IPS DF 6.9 (cell line): ENCODE measurements around the gene NFKBIE.
"Not testable (repeated sequence)": the region's sequence is repeated elsewhere in the genome, so short reads cannot be mapped to it uniquely, and the experiment has no call there.

Experiments
- DNase-seq: peaks from one replicate; pipeline ENCODE4 v3.0.0-alpha.2; 2013; ENCODE audit warnings: low read depth, low spot score
- H3K27ac ChIP-seq: one replicate; pipeline ENCODE4 v1.5.1; 2013; ENCODE audit warnings: low read length, control low read depth
- H3K27me3 ChIP-seq: 2 replicates; pipeline ENCODE4 v1.6.1; 2013; ENCODE audit warnings: mild to moderate bottlenecking, low read length; ENCODE audit not compliant: control insufficient read depth, insufficient read depth
- H3K36me3 ChIP-seq: 2 replicates; pipeline ENCODE4 v1.6.1; 2013; ENCODE audit warnings: low read length; ENCODE audit not compliant: control insufficient read depth, insufficient read depth
- H3K4me1 ChIP-seq: 2 replicates; pipeline ENCODE4 v1.6.1; 2013; ENCODE audit warnings: low read length; ENCODE audit not compliant: control insufficient read depth, insufficient read depth
- H3K4me3 ChIP-seq: 2 replicates; pipeline ENCODE4 v1.5.1; 2013; ENCODE audit warnings: mild to moderate bottlenecking, low read length
- H3K9me3 ChIP-seq: 2 replicates; pipeline ENCODE4 v1.6.1; 2013; ENCODE audit warnings: low read length, inconsistent platforms; ENCODE audit not compliant: control insufficient read depth, insufficient read depth
- WGBS: extraction: QIAGEN DNeasy Blood & Tissue Kit; methylation state at CpG from one replicate; pipeline ENCODE4 v1.1.7; 2013; ENCODE audit warnings: mixed read lengths, missing lambda C conversion rate; ENCODE audit not compliant: insufficient read length, insufficient coverage; 5-methylcytosine and 5-hydroxymethylcytosine counted together

NFKBIE gene

DNA sequence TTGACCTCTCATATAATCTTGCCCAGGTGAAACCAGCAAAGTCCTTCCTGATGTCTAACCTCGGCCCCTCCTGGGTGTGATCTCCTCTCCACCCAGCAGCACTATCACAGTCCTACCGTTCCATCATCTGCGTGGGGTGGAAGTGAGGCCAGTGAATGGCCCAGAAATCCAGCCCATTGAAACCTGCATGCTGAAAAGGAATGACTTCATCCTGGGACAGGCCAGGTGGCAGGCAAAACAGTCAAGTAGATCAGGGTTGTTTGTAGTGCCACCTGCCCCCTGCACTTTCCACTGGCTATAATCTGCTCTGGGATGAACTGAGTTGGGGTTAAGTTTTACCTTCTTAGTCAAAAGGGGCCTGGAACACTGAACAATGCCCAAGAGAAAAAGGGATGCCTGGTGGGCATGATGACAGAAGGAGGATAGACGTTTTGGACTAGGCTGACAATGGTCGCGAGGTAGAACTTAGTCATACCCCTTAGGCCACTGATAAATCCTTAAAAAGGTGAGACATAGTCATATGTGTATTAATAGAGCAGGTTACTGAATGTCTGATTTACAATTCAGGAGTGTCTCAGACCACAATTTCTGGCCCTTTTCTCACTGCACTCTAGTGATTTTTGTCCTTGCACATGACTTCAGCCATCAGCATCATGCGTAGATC lies 26.5 kb downstream of the NFKBIE start:
- Histone ChIP-seq H3K27me3 (no peaks in the 10 kb centered on the region), H3K36me3 (no peaks in the 10 kb centered on the region), H3K27ac (no peak overlapping the region), H3K4me3 (no peak overlapping the region), H3K4me1 (peaks cover 9% of the 10 kb centered on the region), H3K9me3 (no peaks in the 10 kb centered on the region)
- no peak for DNase-seq
- WGBS: no CpG with 5 or more reads among the region's 7 CpGs

DNA sequence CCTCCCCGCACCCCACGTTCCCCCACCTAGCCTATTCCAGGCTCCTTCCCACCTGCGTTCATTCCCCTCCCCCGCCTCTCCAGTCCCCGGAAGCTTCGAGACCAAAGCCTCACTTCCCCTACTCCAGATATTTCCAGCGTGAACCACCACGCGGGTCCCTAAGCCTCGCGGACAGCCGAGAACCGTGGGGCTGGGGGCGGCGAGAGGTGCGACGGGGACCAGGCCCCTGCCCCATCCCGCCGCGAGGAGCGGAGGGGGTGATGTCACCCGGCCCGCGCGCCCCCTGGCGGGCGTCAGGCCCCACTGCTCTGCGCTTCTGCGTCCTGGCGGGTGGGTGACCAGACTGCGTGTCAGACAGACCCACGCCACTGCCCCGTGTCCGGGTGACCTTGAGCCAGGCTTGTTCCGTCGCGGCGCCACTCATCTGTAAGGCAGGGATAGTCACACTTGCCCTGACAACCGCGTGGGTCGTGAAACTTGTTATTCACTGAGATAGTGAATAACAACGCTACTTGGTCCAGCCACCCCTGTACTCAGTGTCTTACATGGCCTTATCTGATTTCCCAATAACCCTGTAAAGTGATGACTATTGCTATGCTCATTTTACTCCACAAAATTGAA lies 27.4 kb downstream of the NFKBIE start:
- no peak overlapping the region for H3K27ac ChIP-seq
- H3K4me1 ChIP-seq: peaks cover 9% of the 10 kb centered on the region

DNA sequence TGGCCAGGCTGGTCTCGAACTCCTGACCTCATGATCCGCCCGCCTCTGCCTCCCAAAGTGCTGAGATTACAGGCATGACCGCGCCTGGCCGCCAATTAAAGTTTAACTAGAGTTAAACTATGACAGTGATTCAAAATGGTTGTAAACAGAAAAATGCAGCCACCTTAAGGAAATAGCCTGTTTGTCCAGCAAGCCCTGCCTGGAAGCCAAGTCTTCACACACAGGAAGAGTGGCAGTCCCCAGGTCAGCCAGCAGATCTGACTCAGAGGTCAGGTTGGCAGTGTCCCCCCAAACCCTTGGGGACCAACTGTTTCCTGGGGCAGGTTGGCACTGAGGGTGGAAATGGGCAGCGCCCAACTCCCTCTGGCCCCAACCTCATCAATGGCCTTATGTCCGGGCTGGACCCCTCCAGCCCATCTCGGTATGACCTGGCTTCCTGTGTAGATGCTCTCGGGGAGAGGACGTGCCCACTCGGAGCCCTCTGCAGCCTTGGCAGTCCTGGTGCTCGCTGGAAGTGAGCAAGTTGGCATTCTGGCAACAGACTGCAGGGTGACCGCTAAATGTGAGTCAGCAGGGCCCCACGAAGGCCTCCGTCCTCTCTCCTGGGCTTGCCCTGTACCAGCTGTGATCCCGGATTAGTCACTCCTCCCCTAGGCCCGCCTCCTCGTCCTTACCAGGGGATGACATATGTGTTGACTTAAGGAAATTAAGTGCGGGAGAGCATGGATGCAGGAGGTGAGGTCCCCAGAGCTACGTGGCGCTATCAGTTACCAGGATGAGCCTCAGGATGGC lies 28.1 kb downstream of the NFKBIE start:
- no CpG with 5 or more reads among the region's 22 CpGs for WGBS
- H3K27me3 ChIP-seq: no peaks in the 10 kb centered on the region
- no peak overlapping the region for H3K27ac ChIP-seq
- DNase-seq: no peak
- peak overlapping the region; percentile 43; the same call in 1 of the 2 replicates for H3K4me3 ChIP-seq
- no peaks in the 10 kb centered on the region for H3K9me3 ChIP-seq
- H3K4me1 ChIP-seq: peaks cover 9% of the 10 kb centered on the region
- H3K36me3 ChIP-seq: peaks cover 12% of the 10 kb centered on the region

More for the DNA sequence above, 27.4 kb downstream of the NFKBIE start:
- WGBS: no CpG with 5 or more reads among the region's 42 CpGs
- peaks cover 7% of the 10 kb centered on the region for H3K36me3 ChIP-seq
- DNase-seq: no peak
- no peaks in the 10 kb centered on the region for H3K27me3 ChIP-seq
- peak overlapping the region; percentile 43; the same call in 1 of the 2 replicates for H3K4me3 ChIP-seq
- no peaks in the 10 kb centered on the region for H3K9me3 ChIP-seq

DNA sequence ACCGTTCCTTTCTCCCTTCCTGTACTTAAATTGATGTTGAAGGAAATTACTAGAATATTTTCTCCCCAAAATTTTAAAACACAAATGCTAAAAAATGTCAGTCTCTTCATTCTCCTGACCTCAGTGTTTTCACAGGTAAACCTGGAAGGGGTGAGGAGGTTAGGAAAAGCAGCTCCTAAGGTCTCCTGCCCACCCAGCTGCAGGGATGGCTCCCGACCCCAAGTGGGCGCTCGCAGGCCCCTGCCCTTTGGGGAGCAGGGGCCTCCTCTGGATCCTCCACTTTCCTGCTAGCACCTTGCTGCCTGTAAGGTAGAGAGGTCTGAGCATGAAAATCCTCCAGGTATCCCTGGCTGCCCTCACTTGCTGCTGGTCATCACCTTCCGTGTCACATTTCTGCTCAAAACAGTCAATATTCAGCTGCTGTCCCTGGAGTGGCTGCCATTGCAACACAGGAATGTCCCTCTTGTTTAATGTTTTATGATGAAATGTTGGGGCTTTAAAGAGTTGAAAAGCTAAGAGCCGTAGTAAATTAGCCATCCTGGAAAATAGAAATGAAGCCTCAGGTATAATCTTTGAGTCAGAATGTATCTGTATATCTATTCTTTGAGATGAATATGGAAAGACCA lies 29.3 kb downstream of the NFKBIE start:
- H3K4me3 ChIP-seq: no peak overlapping the region
- H3K4me1 ChIP-seq: peaks cover 9% of the 10 kb centered on the region
- no peaks in the 10 kb centered on the region for H3K9me3 ChIP-seq
- no peaks in the 10 kb centered on the region for H3K27me3 ChIP-seq
- no peak overlapping the region for H3K27ac ChIP-seq
- H3K36me3 ChIP-seq: peaks cover 20% of the 10 kb centered on the region
- no CpG with 5 or more reads among the region's 6 CpGs for WGBS
- DNase-seq: no peak

DNA sequence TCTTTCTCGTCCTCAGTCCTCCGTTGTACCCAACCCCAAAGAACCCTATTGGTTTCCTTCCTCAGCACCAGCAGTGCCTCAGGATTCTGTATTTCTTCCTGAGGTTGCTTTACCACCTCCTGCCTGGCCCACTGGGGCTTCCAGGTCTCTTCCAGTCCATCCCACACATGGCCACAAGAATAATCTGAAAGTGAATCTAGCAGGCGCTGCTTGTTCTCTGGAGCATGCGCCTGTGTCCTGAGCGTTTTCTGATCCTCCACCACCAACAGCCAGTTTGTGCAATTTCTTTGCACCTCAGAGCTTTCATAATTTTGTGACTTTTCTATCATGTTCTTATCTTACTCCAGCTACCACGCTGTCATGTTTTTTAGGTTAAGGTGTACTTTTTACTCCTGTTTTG lies 30.1 kb downstream of the NFKBIE start:
- WGBS: no CpG with 5 or more reads among the region's 6 CpGs
- Histone ChIP-seq H3K36me3 (peaks cover 26% of the 10 kb centered on the region), H3K4me1 (peaks cover 9% of the 10 kb centered on the region), H3K4me3 (no peak overlapping the region), H3K27me3 (no peaks in the 10 kb centered on the region), H3K27ac (no peak overlapping the region), H3K9me3 (no peaks in the 10 kb centered on the region)
- DNase-seq: no peak

DNA sequence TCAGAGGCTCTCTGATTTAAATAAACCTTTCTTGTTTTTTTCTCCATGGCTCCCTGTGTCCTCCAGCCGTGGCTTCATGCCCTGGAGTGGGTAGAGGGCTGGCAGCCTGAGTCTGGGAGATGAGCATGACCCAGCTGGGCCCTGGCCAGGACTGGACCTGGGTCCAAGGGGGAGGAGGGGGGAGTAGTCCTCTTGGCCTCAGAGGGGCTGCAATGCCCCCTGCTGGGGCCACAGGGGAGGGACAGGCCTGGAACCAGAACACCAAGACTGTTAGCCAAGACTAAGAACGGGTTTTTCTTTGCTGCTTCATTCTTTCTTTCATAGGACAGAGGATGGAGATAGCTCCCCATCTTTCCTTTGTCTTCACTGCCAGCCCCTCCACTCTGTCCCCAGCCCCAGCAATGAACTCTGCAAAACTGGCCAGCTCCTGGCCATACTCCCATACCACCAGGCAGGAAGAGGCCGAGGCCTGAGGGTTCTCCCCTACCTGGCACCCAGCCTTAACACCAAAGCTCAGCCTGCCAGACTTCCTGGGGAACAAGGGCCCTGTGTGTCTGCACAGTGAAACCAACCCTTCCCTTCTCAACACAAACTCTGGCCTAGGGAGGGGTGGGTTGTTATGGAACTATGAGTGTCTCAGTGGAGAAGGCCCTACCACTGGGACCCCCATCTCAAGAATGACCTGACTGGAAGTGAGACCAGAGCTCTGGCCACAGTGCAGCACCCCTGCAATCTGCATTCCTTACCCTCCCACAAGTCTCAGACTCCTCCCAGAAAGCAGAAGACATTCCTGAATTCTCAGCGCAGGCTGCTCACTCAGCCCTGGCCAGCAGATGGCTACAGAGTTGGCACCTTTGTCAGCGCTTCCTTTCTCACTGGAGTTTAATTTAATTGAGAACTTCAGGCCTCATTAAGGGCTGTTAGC lies 31.0 kb downstream of the NFKBIE start:
- H3K36me3 ChIP-seq: peaks cover 35% of the 10 kb centered on the region
- H3K27me3 ChIP-seq: no peaks in the 10 kb centered on the region
- H3K4me1 ChIP-seq: peaks cover 9% of the 10 kb centered on the region
- H3K9me3 ChIP-seq: no peaks in the 10 kb centered on the region
- H3K27ac ChIP-seq: no peak overlapping the region
- WGBS: no CpG with 5 or more reads among the region's 5 CpGs
- no peak overlapping the region for H3K4me3 ChIP-seq
- no peak for DNase-seq

DNA sequence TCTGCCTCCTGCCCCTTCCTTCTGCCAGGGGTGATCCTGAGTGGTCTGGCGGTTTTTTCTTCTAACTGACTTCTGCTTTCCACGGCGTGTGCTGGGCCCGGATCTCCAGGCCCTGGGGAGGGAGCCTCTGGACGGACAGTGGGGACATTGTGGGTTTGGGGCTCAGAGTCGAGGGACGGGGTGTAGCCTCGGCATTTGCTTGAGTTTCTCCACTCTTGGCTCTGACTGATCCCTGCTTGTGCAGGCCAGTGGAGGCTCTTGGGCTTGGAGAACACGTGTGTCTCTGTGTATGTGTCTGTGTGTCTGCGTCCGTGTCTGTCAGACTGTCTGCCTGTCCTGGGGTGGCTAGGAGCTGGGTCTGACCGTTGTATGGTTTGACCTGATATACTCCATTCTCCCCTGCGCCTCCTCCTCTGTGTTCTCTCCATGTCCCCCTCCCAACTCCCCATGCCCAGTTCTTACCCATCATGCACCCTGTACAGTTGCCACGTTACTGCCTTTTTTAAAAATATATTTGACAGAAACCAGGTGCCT lies 31.7 kb downstream of the NFKBIE start:
- WGBS: no CpG with 5 or more reads among the region's 14 CpGs
- H3K36me3 ChIP-seq: peaks cover 39% of the 10 kb centered on the region

DNA sequence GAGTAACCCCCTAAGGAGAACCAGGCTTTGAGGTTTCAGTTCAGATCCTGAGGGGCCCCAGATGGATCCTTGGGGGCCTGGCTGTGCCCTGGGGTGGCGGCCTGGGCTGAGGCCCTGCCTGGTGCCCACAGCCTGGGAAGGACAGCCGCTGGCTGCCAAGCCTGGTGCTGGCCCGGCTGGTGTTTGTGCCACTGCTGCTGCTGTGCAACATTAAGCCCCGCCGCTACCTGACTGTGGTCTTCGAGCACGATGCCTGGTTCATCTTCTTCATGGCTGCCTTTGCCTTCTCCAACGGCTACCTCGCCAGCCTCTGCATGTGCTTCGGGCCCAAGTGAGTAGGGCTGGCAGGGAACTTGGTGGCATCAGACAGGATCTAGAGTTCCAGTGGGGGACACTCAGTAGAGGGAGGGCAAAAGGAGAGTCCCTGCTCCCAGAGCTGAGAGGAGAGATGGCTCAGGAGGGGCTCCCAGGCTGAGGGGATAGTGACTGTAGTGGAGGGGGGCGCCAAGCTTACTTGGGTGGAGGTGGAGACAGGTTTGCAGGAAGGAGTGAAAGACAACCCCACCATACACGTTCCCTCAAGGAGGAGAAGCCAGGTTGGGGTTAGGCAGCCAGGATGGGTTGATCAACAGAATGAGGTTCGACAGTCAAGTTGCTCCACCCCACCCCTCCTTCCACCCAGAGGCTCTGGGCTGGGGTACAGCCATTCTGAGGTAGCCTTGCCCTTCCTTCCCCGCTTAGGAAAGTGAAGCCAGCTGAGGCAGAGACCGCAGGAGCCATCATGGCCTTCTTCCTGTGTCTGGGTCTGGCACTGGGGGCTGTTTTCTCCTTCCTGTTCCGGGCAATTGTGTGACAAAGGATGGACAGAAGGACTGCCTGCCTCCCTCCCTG lies 32.4 kb downstream of the NFKBIE start:
- no peak for DNase-seq
- no CpG with 5 or more reads among the region's 16 CpGs for WGBS
- Histone ChIP-seq H3K4me3 (no peak overlapping the region), H3K4me1 (peaks cover 9% of the 10 kb centered on the region), H3K9me3 (no peaks in the 10 kb centered on the region), H3K27ac (no peak overlapping the region), H3K36me3 (peaks cover 39% of the 10 kb centered on the region), H3K27me3 (no peaks in the 10 kb centered on the region)

More for the DNA sequence above, 31.7 kb downstream of the NFKBIE start:
- Histone ChIP-seq H3K4me1 (peaks cover 9% of the 10 kb centered on the region), H3K27ac (no peak overlapping the region), H3K27me3 (no peaks in the 10 kb centered on the region), H3K9me3 (no peaks in the 10 kb centered on the region), H3K4me3 (no peak overlapping the region)
- no peak for DNase-seq

DNA sequence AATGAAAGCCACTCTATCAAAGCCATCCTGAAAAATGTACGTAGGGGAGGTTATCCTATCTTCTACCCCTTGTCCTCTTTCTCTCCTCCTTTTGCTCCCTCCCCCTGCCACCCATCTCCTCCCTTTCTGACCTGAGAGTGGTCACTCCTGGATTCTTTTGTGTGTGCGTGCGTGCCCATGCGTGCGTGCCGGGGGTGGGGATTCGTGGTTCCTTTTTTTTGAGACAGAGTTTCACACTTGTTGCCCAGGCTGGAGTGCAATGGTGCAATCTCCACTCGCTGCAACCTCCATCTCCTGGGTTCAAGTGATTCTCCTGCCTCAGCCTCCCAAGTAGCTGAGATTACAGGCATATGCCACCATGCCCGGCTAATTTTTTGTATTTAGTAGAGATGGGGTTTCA lies 33.9 kb downstream of the NFKBIE start:
- not testable (repeated sequence) for DNase-seq, H3K4me1 ChIP-seq, H3K9me3 ChIP-seq, H3K27me3 ChIP-seq, H3K4me3 ChIP-seq, H3K27ac ChIP-seq
- H3K36me3 ChIP-seq: peaks cover 42% of the 10 kb centered on the region
- WGBS: no CpG with 5 or more reads among the region's 9 CpGs
